RWPE1 (cell line): ENCODE data around the gene TSPAN16.
A peak's percentile ranks its signal among the peaks of the same experiment; 100 is the strongest.

Experiments
- CTCF ChIA-PET: fragments of 350-600 bp; sonication (Branson Sonifier 250); formaldehyde crosslinking; extraction: SDS; loops from one replicate; lab custom pipeline; 2021; lab: Yijun Ruan, JAX
- POLR2A ChIA-PET: fragments of 400-600 bp; formaldehyde crosslinking; extraction: SDS; loops from one replicate; lab custom pipeline; 2020; ENCODE audit warnings: antibody characterized with exemption; ENCODE audit not compliant: low non-redundant PET; lab: Yijun Ruan, JAX
- DNase-seq: peaks from one replicate; pipeline ENCODE4 v3.0.0; 2012; ENCODE audit warnings: low spot score
- H3K27ac ChIP-seq: fragments of 450-650 bp; 2 replicates; pipeline ENCODE4 v1.5.1; 2017
- CTCF ChIP-seq: fragments of 450-650 bp; conservative IDR thresholded peaks from 2 replicates; pipeline ENCODE4 v1.5.1; 2017; ENCODE audit warnings: low read depth, mild to moderate bottlenecking

The TSPAN16 gene

GRCh38 chr19:11288349-11288748 is 7.6 kb upstream of the TSPAN16 start:
- no peak overlapping the region for H3K27ac ChIP-seq
- POLR2A ChIA-PET = no interaction called here
- CTCF ChIA-PET = interaction anchor here (0.5 to 1.2 kb wide), 3 partner anchors 57 to 194 kb away, joined by 3 to 4 read pairs (median 3); no protein-coding TSS in a partner anchor
- TF ChIP-seq CTCF = peak; percentile 36
- DNase-seq = peak; percentile 39

- CTCF ChIA-PET = interaction anchor here (0.6 to 0.8 kb wide), 2 partner anchors 9 to 307 kb away, joined by 3 to 5 read pairs; no protein-coding TSS in a partner anchor
- no peak for TF ChIP-seq CTCF
- POLR2A ChIA-PET = interaction anchor here (0.7 kb wide), 1 partner anchor 30 kb away, joined by 4 read pairs; no protein-coding TSS in a partner anchor
- H3K27ac ChIP-seq = 0 out of 2 replicates have a peak overlapping the region, but pooled peaks have one; percentile 19
- no peak for DNase-seq
Measured at GRCh38 chr19:11290256-11290655, 5.7 kb upstream of the TSPAN16 start.

- POLR2A ChIA-PET = no interaction called here
- CTCF ChIA-PET = no interaction called here
- no peak for DNase-seq
- H3K27ac ChIP-seq = peak overlapping the region; percentile 19; the same call in 1 of the 2 replicates
- no peak for TF ChIP-seq CTCF
Measured at GRCh38 chr19:11291415-11291814, 4.5 kb upstream of the TSPAN16 start.

- POLR2A ChIA-PET = interaction anchor here (0.6 kb wide), 1 partner anchor 265 kb away, joined by 3 read pairs; no protein-coding TSS in a partner anchor
- peak overlapping the region; percentile 80; the same call in 1 of the 2 replicates for H3K27ac ChIP-seq
- TF ChIP-seq CTCF = no peak
- CTCF ChIA-PET = interaction anchor here (0.7 kb wide), 1 partner anchor 55 kb away, joined by 3 read pairs; no protein-coding TSS in a partner anchor
- no peak for DNase-seq
Measured at GRCh38 chr19:11291991-11292390, 4.0 kb upstream of the TSPAN16 start.

- TF ChIP-seq CTCF = peak; percentile 99
- H3K27ac ChIP-seq = peak overlapping the region; percentile 80
- POLR2A ChIA-PET = interaction anchor here (0.6 to 0.7 kb wide), 3 partner anchors 30 to 189 kb away, joined by 3 to 4 read pairs (median 3); no protein-coding TSS in a partner anchor
- DNase-seq = peak; percentile 94
- CTCF ChIA-PET = interaction anchor here (0.6 to 1.2 kb wide), 20 partner anchors 10 to 1194 kb away, joined by 3 to 15 read pairs (median 4); partner anchors contain the start of gene SWSAP1
Measured at GRCh38 chr19:11293433-11294389, 2.2 kb upstream of the TSPAN16 start.

GRCh38 chr19:11295180-11295579 is 780 bp upstream of the TSPAN16 start:
- CTCF ChIA-PET = interaction anchor here (1.0 to 2.0 kb wide), 2 partner anchors 186 to 187 kb away, joined by 5 to 6 read pairs; no protein-coding TSS in a partner anchor
- no peak for DNase-seq
- no peak for TF ChIP-seq CTCF
- peak overlapping the region; percentile 80 for H3K27ac ChIP-seq
- POLR2A ChIA-PET = no interaction called here
